Measurements from ENCODE around the gene MACROD2.

GRCh38 chr20:15564981-15565380 is 1569.7 kb downstream of the MACROD2 start:
- TF ChIP-seq CTCF (IDR thresholded peaks at IDR 0.05) (no peak), POLR2A (IDR thresholded peaks at IDR 0.05) (no peak)
